22Rv1 (cell line): ENCODE measurements around the gene TAF4B.

Experiments
- H3K27ac ChIP-seq: fragments of 450-650 bp; 2 replicates; pipeline ENCODE4 v1.5.1; 2017
- ZFX ChIP-seq: fragments of 450-650 bp; IDR thresholded peaks from 2 replicates; pipeline ENCODE4 v1.6.1; 2017; ENCODE audit warnings: antibody characterized with exemption, borderline replicate concordance
- TF ChIP-seq, protein P1 (sequence below): fragments of 450-650 bp; IDR thresholded peaks from 2 replicates; pipeline ENCODE4 v1.5.1; 2017; ENCODE audit warnings: mild to moderate bottlenecking

The TAF4B gene

DNA sequence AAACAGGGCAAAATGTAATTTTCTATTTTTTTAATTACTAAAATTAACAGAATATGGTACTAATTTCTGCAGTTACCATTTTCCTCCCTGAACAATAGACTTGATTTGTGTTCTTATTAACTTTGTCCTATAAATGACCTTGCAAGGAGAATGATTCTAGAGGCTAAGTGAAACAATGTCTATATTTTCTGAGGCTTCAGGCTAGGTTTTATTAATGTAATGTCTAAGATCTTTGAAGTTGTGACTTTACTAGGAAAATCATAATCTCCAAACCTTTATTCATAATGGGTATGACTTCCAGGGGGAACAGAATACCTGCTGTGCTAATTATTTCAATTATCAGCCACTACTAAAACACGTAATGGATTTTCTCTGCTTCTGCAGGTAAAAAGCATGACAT, 94.4 kb downstream of the TAF4B start:
- H3K27ac ChIP-seq, result no peak overlapping the region
- TF ChIP-seq ZFX, result no peak
- TF ChIP-seq, protein P1, sequence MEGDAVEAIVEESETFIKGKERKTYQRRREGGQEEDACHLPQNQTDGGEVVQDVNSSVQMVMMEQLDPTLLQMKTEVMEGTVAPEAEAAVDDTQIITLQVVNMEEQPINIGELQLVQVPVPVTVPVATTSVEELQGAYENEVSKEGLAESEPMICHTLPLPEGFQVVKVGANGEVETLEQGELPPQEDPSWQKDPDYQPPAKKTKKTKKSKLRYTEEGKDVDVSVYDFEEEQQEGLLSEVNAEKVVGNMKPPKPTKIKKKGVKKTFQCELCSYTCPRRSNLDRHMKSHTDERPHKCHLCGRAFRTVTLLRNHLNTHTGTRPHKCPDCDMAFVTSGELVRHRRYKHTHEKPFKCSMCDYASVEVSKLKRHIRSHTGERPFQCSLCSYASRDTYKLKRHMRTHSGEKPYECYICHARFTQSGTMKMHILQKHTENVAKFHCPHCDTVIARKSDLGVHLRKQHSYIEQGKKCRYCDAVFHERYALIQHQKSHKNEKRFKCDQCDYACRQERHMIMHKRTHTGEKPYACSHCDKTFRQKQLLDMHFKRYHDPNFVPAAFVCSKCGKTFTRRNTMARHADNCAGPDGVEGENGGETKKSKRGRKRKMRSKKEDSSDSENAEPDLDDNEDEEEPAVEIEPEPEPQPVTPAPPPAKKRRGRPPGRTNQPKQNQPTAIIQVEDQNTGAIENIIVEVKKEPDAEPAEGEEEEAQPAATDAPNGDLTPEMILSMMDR, result no peak

DNA sequence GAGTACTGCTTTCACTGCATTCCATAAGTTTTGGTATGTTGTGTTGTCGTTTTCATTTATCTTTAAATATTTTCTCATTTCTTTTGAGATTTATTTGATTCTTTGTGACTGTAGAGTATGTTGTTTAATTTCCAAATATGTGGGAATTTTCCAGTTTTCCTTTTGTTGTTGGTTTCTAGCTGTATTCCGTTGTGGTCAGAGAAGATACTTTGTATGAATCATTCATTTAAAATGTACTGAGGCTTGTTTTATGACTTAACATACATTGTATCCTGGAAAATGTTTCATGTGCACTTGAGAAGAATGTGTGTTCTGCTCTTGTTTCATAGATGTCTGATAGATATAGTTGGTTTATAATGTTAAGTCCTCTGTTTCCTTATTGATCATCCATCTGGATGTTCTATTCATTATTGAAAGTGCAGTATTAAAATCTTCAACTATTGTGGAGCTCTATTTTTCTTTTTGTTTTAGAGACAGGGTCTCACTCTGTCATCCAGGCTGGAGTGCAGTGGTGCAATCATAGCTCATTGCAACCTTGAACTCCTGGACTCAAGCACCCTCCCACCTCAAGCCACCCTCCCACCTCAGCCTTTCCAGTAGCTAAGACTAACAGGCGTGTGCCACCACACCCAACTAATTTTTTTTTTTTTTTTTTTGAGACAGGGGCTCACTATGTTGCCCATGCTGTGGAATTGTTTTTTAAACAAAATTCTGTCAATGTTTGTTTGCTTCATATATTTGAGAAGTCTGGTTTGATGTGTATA, 96.8 kb downstream of the TAF4B start:
- no peak for TF ChIP-seq ZFX
- TF ChIP-seq, protein P1, result no peak
- H3K27ac ChIP-seq, result no peak overlapping the region

DNA sequence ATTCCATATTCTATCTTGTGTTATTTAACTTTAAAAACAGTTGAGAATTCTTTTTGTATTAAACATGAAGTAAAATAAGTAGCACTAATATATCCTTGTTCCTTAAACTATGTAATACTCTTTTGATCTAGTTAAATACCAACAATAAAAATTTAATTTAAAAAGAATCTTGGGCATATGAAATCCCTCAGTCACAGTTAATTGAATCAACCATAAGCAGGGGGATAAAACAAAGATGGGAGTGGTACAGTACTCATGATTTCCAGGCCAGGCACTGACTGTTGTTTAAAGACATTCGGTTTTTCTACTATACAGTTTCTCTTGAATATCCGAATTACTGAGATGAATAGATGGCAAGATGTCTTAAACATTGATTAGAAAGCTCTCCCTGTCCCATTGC, 99.5 kb downstream of the TAF4B start:
- H3K27ac ChIP-seq, result no peak overlapping the region
- TF ChIP-seq, protein P1, result no peak
- TF ChIP-seq ZFX, result no peak

DNA sequence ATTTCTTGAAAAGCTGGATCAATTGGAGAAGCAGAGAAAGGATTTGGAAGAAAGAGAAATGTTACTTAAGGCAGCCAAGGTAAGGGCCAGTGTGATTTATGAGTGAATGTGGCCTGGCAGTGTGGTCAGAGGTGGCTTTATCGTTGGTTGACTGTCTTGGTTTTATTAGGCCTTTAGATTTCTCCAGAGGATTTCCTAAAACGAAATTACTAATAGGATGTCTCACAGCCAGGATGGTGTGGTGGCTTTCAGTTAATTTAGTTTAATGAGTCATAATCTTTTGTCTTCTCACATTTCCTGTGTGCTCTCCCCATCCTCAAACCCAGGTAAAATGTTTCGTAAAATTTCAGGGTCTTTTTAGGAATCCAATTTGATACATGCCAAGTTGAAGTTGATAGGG, 100.8 kb downstream of the TAF4B start:
- TF ChIP-seq ZFX, result no peak
- TF ChIP-seq, protein P1, result no peak
- H3K27ac ChIP-seq, result no peak overlapping the region

DNA sequence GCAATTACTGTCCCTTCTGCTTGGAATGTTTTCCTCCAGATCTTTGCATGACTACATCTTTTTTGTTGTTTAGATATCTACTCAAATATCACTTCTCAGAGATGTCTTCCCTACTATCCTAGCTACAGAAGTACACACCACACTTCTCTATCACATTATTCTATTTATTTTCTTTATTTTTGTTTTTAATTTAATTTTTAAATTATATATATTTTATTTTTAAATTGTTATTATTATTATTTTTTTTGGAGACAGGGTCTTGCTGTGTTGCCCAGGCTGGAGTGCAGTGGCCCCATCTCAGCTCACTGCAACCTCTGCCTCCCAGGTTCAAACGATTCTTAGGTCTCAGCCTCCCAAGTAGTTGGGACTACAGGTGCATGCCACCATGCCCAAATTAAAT, 106.7 kb downstream of the TAF4B start:
- TF ChIP-seq, protein P1, result no peak
- no peak for TF ChIP-seq ZFX
- no peak overlapping the region for H3K27ac ChIP-seq

DNA sequence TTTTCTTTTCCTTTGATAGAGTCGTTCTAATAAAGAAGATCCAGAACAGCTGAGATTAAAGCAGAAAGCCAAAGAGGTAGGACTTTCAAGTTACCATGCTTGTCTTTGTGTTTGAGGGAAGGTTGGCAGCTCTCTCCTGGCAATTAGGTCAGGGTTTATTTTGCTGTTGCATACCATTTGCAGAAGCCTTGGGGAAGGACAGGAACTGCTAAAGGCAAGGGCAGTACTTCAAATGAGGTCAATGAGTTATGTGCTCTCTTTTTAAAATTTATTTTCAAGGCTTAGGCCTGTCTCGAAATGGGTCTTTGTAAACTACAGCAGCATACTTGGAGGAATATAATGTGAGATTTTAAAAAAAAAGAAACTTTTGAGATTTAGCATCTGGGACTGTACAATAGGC, 108.9 kb downstream of the TAF4B start:
- no peak overlapping the region for H3K27ac ChIP-seq
- TF ChIP-seq, protein P1, result no peak
- TF ChIP-seq ZFX, result no peak

DNA sequence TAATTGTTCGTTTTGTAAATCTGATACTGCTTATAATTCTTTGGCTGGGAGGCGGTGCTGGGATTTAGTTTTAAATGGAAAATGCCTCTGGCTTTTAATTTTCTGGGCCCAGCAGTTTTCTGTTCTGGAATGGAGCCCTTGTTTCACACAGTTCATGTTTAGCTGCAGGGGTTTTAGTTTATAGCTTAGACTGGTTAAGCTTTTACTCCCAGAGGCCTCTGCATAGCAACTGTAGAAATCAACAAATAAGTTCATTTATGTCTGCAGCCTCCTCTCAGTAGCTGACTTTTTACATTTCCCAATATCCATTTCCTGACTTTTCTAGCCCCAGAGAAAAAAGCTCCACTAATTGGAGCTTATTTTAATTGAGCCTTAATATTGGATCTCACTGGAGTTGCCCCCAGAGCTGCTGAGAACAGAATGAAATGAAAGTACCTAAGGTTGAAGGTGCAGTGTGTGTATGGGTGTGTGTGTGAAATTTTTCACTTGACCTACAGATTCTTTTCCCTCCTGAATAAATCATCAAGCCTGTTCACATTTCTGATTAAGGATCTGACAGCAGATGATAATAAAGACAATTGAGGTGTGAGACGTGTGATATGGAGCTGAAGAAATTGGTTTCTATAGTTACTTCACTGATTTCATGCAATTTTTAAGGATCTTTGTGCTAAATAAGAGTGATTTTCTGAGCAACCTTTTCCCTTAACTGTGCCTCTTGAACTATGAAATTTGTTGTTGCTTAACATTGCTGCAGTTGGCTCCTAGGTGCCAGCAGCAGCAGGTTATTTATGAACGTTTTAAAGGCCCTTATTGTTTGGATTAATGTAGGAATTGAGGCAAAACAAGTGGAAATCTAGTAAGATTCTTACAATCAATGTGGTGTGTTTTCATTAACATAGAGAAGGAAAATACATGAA, 109.6 kb downstream of the TAF4B start:
- H3K27ac ChIP-seq, result no peak overlapping the region
- no peak for TF ChIP-seq ZFX
- TF ChIP-seq, protein P1, result no peak
